ENCODE results near the gene CEP41. TPM values are rescaled to one million over a fixed set of nuclear protein-coding genes. Genes with fewer than 3 reads are reported as not detected.
A peak's percentile ranks its signal among the peaks of the same experiment; 100 is the strongest.

CEP41 gene
- polyA plus RNA-seq, 1 donor from 2014 or later = 47.0 TPM

GRCh38 chr7:130397051-130397757 lies 43.6 kb downstream of the CEP41 start:
- Histone ChIP-seq H3K9me3 (ENCODE audit: low read length) (no peaks in the 10 kb centered on the region), H3K9ac (ENCODE audit: low read length) (peak overlapping the region; percentile 30), H3K36me3 (ENCODE audit: insufficient read depth, low read length) (peaks cover 9% of the 10 kb centered on the region), H3K27ac (ENCODE audit: low read length) (peak overlapping the region; percentile 72), H2AFZ (ENCODE audit: low read depth, low read length) (no peak overlapping the region), H3K9me2 (ENCODE audit: insufficient read depth, low read length) (no peaks in the 10 kb centered on the region), H3K4me3 (ENCODE audit: low read length) (peak overlapping the region; percentile 36), H4K20me1 (ENCODE audit: insufficient read depth) (no peaks in the 10 kb centered on the region), H3K79me2 (replicated peaks; ENCODE audit: insufficient read depth, low read length) (no peaks in the 10 kb centered on the region), H3K4me2 (ENCODE audit: low read length) (no peak overlapping the region), H3F3A (ENCODE audit: insufficient read depth, low read length, poor library complexity, severe bottlenecking) (no peaks in the 10 kb centered on the region), H3K27me3 (ENCODE audit: insufficient read depth, low read depth, low read length) (no peaks in the 10 kb centered on the region)
- peak; percentile 17 for TF ChIP-seq RAD21 (conservative IDR thresholded peaks at IDR 0.05)
- no peak for TF ChIP-seq EP300 (conservative IDR thresholded peaks at IDR 0.05; ENCODE audit: poor library complexity, severe bottlenecking)

- TF ChIP-seq EZH2 (IDR thresholded peaks at IDR 0.05; ENCODE audit: borderline replicate concordance, insufficient read depth, low read length, poor library complexity, severe bottlenecking) (no peak), RAD21 (conservative IDR thresholded peaks at IDR 0.05) (no peak), TAF1 (IDR thresholded peaks at IDR 0.05; ENCODE audit: low read depth) (no peak), MXI1 (conservative IDR thresholded peaks at IDR 0.05; ENCODE audit: poor library complexity, severe bottlenecking) (no peak), REST (IDR thresholded peaks at IDR 0.05; ENCODE audit: borderline replicate concordance) (no peak), EP300 (conservative IDR thresholded peaks at IDR 0.05; ENCODE audit: poor library complexity, severe bottlenecking) (no peak), SMC3 (conservative IDR thresholded peaks at IDR 0.05; ENCODE audit: poor library complexity) (no peak), POLR2AphosphoS5 (IDR thresholded peaks at IDR 0.05) (no peak), CTCF (IDR thresholded peaks at IDR 0.05; ENCODE audit: poor library complexity, severe bottlenecking) (no peak)
- peak overlapping the region; percentile 5 for H2AFZ ChIP-seq (ENCODE audit: low read depth, low read length)
Measured at GRCh38 chr7:130396109-130396508, 44.7 kb downstream of the CEP41 start.

More at GRCh38 chr7:130396109-130396508, 44.7 kb downstream of the CEP41 start:
- Histone ChIP-seq H3K27ac (ENCODE audit: low read length) (peak overlapping the region; percentile 72), H3F3A (ENCODE audit: insufficient read depth, low read length, poor library complexity, severe bottlenecking) (no peaks in the 10 kb centered on the region), H3K9ac (ENCODE audit: low read length) (peak overlapping the region; percentile 30), H3K4me3 (ENCODE audit: low read length) (no peak overlapping the region), H3K27me3 (ENCODE audit: insufficient read depth, low read depth, low read length) (no peaks in the 10 kb centered on the region), H3K36me3 (ENCODE audit: insufficient read depth, low read length) (peaks cover 9% of the 10 kb centered on the region), H3K79me2 (replicated peaks; ENCODE audit: insufficient read depth, low read length) (no peaks in the 10 kb centered on the region), H3K4me2 (ENCODE audit: low read length) (peak overlapping the region; percentile 7), H3K9me2 (ENCODE audit: insufficient read depth, low read length) (no peaks in the 10 kb centered on the region), H3K9me3 (ENCODE audit: low read length) (no peaks in the 10 kb centered on the region), H4K20me1 (ENCODE audit: insufficient read depth) (no peaks in the 10 kb centered on the region)

All from neural cell (in vitro differentiated cells).